IMR-90 (cell line): ENCODE measurements around the gene KEAP1. TPM values are rescaled to one million over a fixed set of nuclear protein-coding genes. Genes with fewer than 3 reads are reported as not detected.

Source experiments
- ATAC-seq: fragments of 200-7000 bp; cut with Tn5 transposase; 2 replicates; pipeline ENCODE4 v1.9.1; 2020; ENCODE audit warnings: low read depth, mild to moderate bottlenecking, moderate library complexity
- BruUV-seq: library from RNA; stranded (reverse); fragments of 400-500 nt; replicated peaks from 2 replicates; lab custom pipeline; 2021; lab: Mats Ljungman, UMichigan
- CTCF ChIA-PET: fragments of 300-600 bp; formaldehyde crosslinking; extraction: SDS; loops from one replicate; lab custom pipeline; 2021; ENCODE audit warnings: antibody characterized with exemption; lab: Yijun Ruan, JAX
- POLR2A ChIA-PET: fragments of 300-600 bp; sonication (Branson Sonifier 250); formaldehyde crosslinking; loops from one replicate; lab custom pipeline; 2022; ENCODE audit warnings: antibody characterized with exemption; ENCODE audit not compliant: unreplicated experiment; lab: Charles Lee
- DNase-seq: peaks from one replicate; pipeline ENCODE4 v3.0.0; 2013
- H2AFZ ChIP-seq: replicated peaks from 2 replicates; pipeline ENCODE3; 2013; ENCODE audit warnings: low read length, mild to moderate bottlenecking; ENCODE audit not compliant: poor library complexity
- H2AK5ac ChIP-seq: 2 replicates; pipeline ENCODE4 v1.6.1; 2013; ENCODE audit warnings: low read depth, low read length, inconsistent platforms
- H2AK9ac ChIP-seq: replicated peaks from 2 replicates; pipeline ENCODE3; 2013; ENCODE audit warnings: mild to moderate bottlenecking, low read depth, low read length, moderate library complexity; ENCODE audit not compliant: poor library complexity
- H2BK120ac ChIP-seq: 2 replicates; pipeline ENCODE4 v1.6.1; 2013; ENCODE audit warnings: low read depth, low read length, inconsistent platforms
- H2BK15ac ChIP-seq: 3 replicates; pipeline ENCODE4 v1.6.1; 2013; ENCODE audit warnings: low read depth, low read length, inconsistent platforms
- H2BK20ac ChIP-seq: 2 replicates; pipeline ENCODE4 v1.6.1; 2013; ENCODE audit warnings: low read depth, mild to moderate bottlenecking, inconsistent platforms, low read length, moderate library complexity
- H2BK5ac ChIP-seq: 2 replicates; pipeline ENCODE4 v1.6.1; 2013; ENCODE audit warnings: mild to moderate bottlenecking, low read depth, low read length, inconsistent platforms; ENCODE audit not compliant: poor library complexity, severe bottlenecking
- H3K14ac ChIP-seq: replicated peaks from 2 replicates; pipeline ENCODE4 v1.6.1; 2013; ENCODE audit warnings: low read depth, low read length, inconsistent platforms
- H3K18ac ChIP-seq: 2 replicates; pipeline ENCODE4 v1.6.1; 2013; ENCODE audit warnings: low read depth, low read length, control low read depth
- H3K23ac ChIP-seq: 2 replicates; pipeline ENCODE4 v1.6.1; 2013; ENCODE audit warnings: low read depth, low read length, inconsistent platforms
- H3K27ac ChIP-seq: 2 replicates; pipeline ENCODE4 v1.5.1; 2013; ENCODE audit warnings: mild to moderate bottlenecking, control low read depth, low read length; ENCODE audit not compliant: insufficient read depth
- H3K27me3 ChIP-seq: 2 replicates; pipeline ENCODE4 v1.6.1; 2013; ENCODE audit warnings: low read length; ENCODE audit not compliant: control insufficient read depth, insufficient read depth
- H3K36me3 ChIP-seq: 2 replicates; pipeline ENCODE4 v1.6.1; 2013; ENCODE audit warnings: low read length, mixed read lengths; ENCODE audit not compliant: control insufficient read depth, insufficient read depth
- H3K4ac ChIP-seq: 2 replicates; pipeline ENCODE4 v1.6.1; 2013; ENCODE audit warnings: low read depth, low read length, inconsistent platforms
- H3K4me1 ChIP-seq: 2 replicates; pipeline ENCODE4 v1.6.1; 2013; ENCODE audit warnings: low read length, mixed read lengths; ENCODE audit not compliant: control insufficient read depth, insufficient read depth
- H3K4me2 ChIP-seq: 2 replicates; pipeline ENCODE4 v1.6.1; 2013; ENCODE audit warnings: low read depth, mild to moderate bottlenecking, control low read depth, low read length, moderate library complexity
- H3K4me3 ChIP-seq: 2 replicates; pipeline ENCODE4 v1.5.1; 2013; ENCODE audit warnings: low read depth, mild to moderate bottlenecking, control low read depth, low read length, moderate library complexity; ENCODE audit not compliant: insufficient read depth
- H3K56ac ChIP-seq: 2 replicates; pipeline ENCODE4 v1.6.1; 2013; ENCODE audit warnings: low read length, inconsistent platforms; ENCODE audit not compliant: insufficient read depth; ENCODE audit errors: extremely low read depth
- H3K79me1 ChIP-seq, 2 experiments: 2 replicates each; pipeline ENCODE4 v1.6.1; 2013; ENCODE audit warnings: low read length in 2 of 2, inconsistent platforms in 1 of 2, low read depth in 1 of 2
- H3K9ac ChIP-seq: 2 replicates; pipeline ENCODE4 v1.6.1; 2013; ENCODE audit warnings: low read depth, low read length, control low read depth
- H3K9me1 ChIP-seq: 2 replicates; pipeline ENCODE4 v1.6.1; 2013; ENCODE audit warnings: low read length, inconsistent platforms; ENCODE audit not compliant: insufficient read depth
- H3K9me3 ChIP-seq: 2 replicates; pipeline ENCODE4 v1.6.1; 2013; ENCODE audit warnings: low read length; ENCODE audit not compliant: control insufficient read depth, insufficient read depth
- H4K20me1 ChIP-seq: 2 replicates; pipeline ENCODE4 v1.6.1; 2013; ENCODE audit warnings: low read length, inconsistent platforms; ENCODE audit not compliant: insufficient read depth
- H4K5ac ChIP-seq: 2 replicates; pipeline ENCODE4 v1.6.1; 2013; ENCODE audit warnings: mild to moderate bottlenecking, low read depth, low read length, control low read depth
- H4K8ac ChIP-seq, 2 experiments: 2 replicates each; pipeline ENCODE4 v1.6.1; 2013; ENCODE audit warnings: low read depth in 2 of 2, low read length in 2 of 2, control low read depth in 1 of 2, inconsistent platforms in 1 of 2
- H4K91ac ChIP-seq: 2 replicates; pipeline ENCODE4 v1.6.1; 2013; ENCODE audit warnings: low read depth, low read length, inconsistent platforms; ENCODE audit not compliant: insufficient read depth
- BHLHE40 ChIP-seq: fragments of 150-350 bp; IDR thresholded peaks from 2 replicates; pipeline ENCODE4 v1.6.1; 2016; ENCODE audit warnings: mild to moderate bottlenecking, low read depth, low read length
- CEBPB ChIP-seq: IDR thresholded peaks from 2 replicates; pipeline ENCODE4 v1.6.1; 2012; ENCODE audit warnings: low read depth, low read length, improper control_type of control experiment
- CHD1 ChIP-seq: IDR thresholded peaks from 2 replicates; pipeline ENCODE4 v1.6.1; 2012; ENCODE audit warnings: low read depth, low read length, improper control_type of control experiment
- FOS ChIP-seq: fragments of 150-350 bp; IDR thresholded peaks from 2 replicates; pipeline ENCODE4 v1.6.1; 2016; ENCODE audit warnings: low read depth, low read length
- MAFK ChIP-seq: IDR thresholded peaks from 2 replicates; pipeline ENCODE4 v1.6.1; 2012; ENCODE audit warnings: low read depth, low read length, improper control_type of control experiment
- MAZ ChIP-seq: IDR thresholded peaks from 2 replicates; pipeline ENCODE4 v1.6.1; 2012; ENCODE audit warnings: low read depth, mild to moderate bottlenecking, low read length, improper control_type of control experiment, moderate library complexity, borderline replicate concordance
- MXI1 ChIP-seq: IDR thresholded peaks from 2 replicates; pipeline ENCODE4 v1.6.1; 2012; ENCODE audit warnings: low read depth, mild to moderate bottlenecking, low read length, moderate library complexity, borderline replicate concordance
- NFE2L2 ChIP-seq: fragments of 150-350 bp; IDR thresholded peaks from 2 replicates; pipeline ENCODE4 v1.6.1; 2016; ENCODE audit warnings: low read depth, mild to moderate bottlenecking, low read length
- POLR2A ChIP-seq: IDR thresholded peaks from 2 replicates; pipeline ENCODE4 v1.6.1; 2012; ENCODE audit warnings: mild to moderate bottlenecking, low read depth, low read length
- RCOR1 ChIP-seq: IDR thresholded peaks from 2 replicates; pipeline ENCODE4 v1.6.1; 2012; ENCODE audit warnings: mild to moderate bottlenecking, low read length, improper control_type of control experiment; ENCODE audit not compliant: insufficient replicate concordance
- RFX5 ChIP-seq: IDR thresholded peaks from 2 replicates; pipeline ENCODE4 v1.8.0; 2012; ENCODE audit warnings: low read depth, mild to moderate bottlenecking, low read length, moderate library complexity
- SMC3 ChIP-seq: fragments of 150-350 bp; IDR thresholded peaks from 2 replicates; pipeline ENCODE4 v1.6.1; 2016; ENCODE audit warnings: low read depth, mild to moderate bottlenecking, antibody characterized with exemption, low read length, moderate library complexity
- WGBS, 2 experiments: methylation state at CpG; one replicate each; pipeline versions ENCODE4 v1.1.5 to v1.1.7; 2013; ENCODE audit warnings: missing lambda C conversion rate in 2 of 2; ENCODE audit not compliant: insufficient read length in 1 of 2; ENCODE audit errors: extremely low coverage in 2 of 2; 5-methylcytosine and 5-hydroxymethylcytosine counted together
- dilution Hi-C: fragments of 300-500 bp; cut with HindIII; formaldehyde crosslinking; loops from one replicate; pipeline ENCODE4 v1.14.3; 2018; ENCODE audit warnings: low sequenced_read_pairs; ENCODE audit not compliant: unreplicated experiment
- in situ Hi-C: fragments of 300-500 bp; cut with MboI; formaldehyde crosslinking; loops from 3 replicates; pipeline ENCODE4 v1.14.3; 2019; ENCODE audit warnings: low sequenced_read_pairs, inconsistent platforms, mixed read lengths
- intact Hi-C: fragments of 100-400 bp; cut with micrococcal nuclease; formaldehyde crosslinking; loops from 2 replicates; pipeline ENCODE4 v1.10.0; 2022
- polyA plus RNA-seq, 3 experiments: library from polyadenylated mRNA; depleted of rRNA; stranded (reverse); fragments of >200 nt; gene quantifications; 2 replicates each; pipeline ENCODE4 v1.2.3, GENCODE V29; 2012; ENCODE audit warnings: low replicate concordance in 1 of 3
- total RNA-seq: library from RNA; depleted of rRNA; stranded (reverse); fragments of >200 nt; gene quantifications from 2 replicates; pipeline ENCODE4 v1.2.3, GENCODE V29; 2012

Gene KEAP1
- total and polyA plus RNA-seq, 2 of the 4 experiments (the other 2 are of a cell fraction), result 63.4 to 81.6 TPM

- CTCF ChIA-PET, result interaction anchor here (0.6 to 0.7 kb wide), 2 partner anchors 17 to 40 kb away, joined by 3 to 8 read pairs; partner anchors contain the start of gene KRI1
- Histone ChIP-seq H2BK20ac (no peak overlapping the region), H4K8ac (no peak overlapping the region), H3K36me3 (no peaks in the 10 kb centered on the region), H3K9ac (no peak overlapping the region), H2AK9ac (no peak overlapping the region), H3K4me3 (no peak overlapping the region), H3K9me1 (no peaks in the 10 kb centered on the region), H4K20me1 (no peaks in the 10 kb centered on the region), H3K27me3 (peaks cover 16% of the 10 kb centered on the region), H3K18ac (no peak overlapping the region), H2AK5ac (no peak overlapping the region), H2BK5ac (no peak overlapping the region), H3K23ac (no peak overlapping the region), H3K4me2 (no peak overlapping the region), H3K9me3 (no peaks in the 10 kb centered on the region), H3K4me1 (no peaks in the 10 kb centered on the region), H2AFZ (no peak overlapping the region), H3K56ac (no peak overlapping the region), H4K5ac (no peak overlapping the region), H3K4ac (no peak overlapping the region), H3K27ac (no peak overlapping the region), H4K91ac (no peak overlapping the region), H3K79me1 (no peaks in the 10 kb centered on the region), H2BK120ac (no peak overlapping the region), H2BK15ac (no peak overlapping the region), H3K14ac (no peak overlapping the region)
- ATAC-seq (no peak), DNase-seq (no peak)
- POLR2A ChIA-PET, result interaction anchor here (0.6 kb wide), 1 partner anchor 24 kb away, joined by 3 read pairs; no protein-coding TSS in a partner anchor
- TF ChIP-seq SMC3 (no peak), RCOR1 (no peak), BHLHE40 (no peak), MXI1 (no peak), MAFK (no peak), MAZ (no peak), CHD1 (no peak), FOS (no peak), NFE2L2 (no peak), POLR2A (no peak), CEBPB (no peak), RFX5 (no peak)
- WGBS, 2 experiments, result no CpG with 5 or more reads among the region's 7 CpGs
- intact Hi-C loops (no loop called here), dilution Hi-C loops (no loop called here), in situ Hi-C loops (no loop called here)
- no TSS peak for BruUV-seq
These were observed 22.5 kb upstream of the KEAP1 start for GRCh38 chr19:10525636-10526035.
